Diencephalon (tissue), 1 donor: Measurements from ENCODE around the gene KMT2C. TPM values are rescaled to one million over a fixed set of nuclear protein-coding genes. Genes with fewer than 3 reads are reported as not detected.

Experiments used
- small RNA-seq: library from RNA; depleted of rRNA; stranded (forward); fragments of <200 nt; gene quantifications from one replicate; pipeline ENCODE3, GENCODE V24; 2014
- total RNA-seq: library from RNA; depleted of rRNA; stranded (reverse); fragments of >200 nt; gene quantifications from one replicate; pipeline ENCODE4 v1.2.3, GENCODE V29; 2014

KMT2C gene
- 63.7 TPM for total RNA-seq

DNA sequence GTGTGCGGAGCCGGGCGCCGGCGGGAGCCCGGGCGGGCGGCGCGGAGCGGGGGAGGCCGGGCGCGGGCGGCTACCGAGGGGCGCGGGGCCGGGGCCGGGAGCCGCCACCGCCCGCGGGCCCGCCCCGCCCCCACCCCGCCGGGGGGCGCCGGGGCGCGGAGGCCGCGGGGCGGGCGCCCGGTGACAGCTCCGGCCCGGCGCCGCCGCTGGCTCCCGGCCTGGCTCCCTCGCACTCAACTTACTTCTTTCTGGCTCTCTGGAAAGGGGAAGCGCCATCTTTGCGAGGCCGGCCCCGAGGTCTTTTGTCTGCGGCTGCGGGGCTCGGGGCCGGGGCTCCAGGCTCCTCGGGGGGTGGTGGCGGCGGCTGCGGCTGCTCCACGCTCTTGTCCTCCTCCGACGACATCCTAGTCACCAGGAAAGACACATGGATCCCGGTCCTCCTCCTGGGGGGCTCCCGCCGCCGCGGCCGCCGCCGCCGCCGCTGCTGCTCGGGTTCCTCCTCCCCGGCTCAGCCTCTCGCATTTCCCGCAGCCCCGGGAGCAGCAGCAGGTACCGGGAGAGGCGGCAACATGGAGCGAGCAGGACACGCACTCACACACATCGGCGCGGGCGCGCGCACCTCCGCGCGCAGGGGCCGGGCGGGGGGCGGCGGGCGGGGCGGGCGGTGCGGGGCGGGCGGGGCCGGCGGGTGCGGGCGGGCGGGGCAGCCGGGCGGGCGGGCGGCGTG lies at the start of gene KMT2C:
TSS of gene KMT2C (minus strand) at position 620 of the 727 bp plus-strand sequence. CDS start at position 403, 217 bp downstream.

Small RNA genes within 50 kb of the gene (small RNA-seq; reads per million reads assigned to genes)
- not detected for gene AC104692.1
- not detected for gene AC104692.2
- not detected for gene RF00019

Other genes starting within 250 kb of the KMT2C start
- gene XRCC2, start 240.1 kb upstream of the KMT2C start, total RNA-seq = 4.6 TPM